SW480 (cell line): ENCODE measurements around the gene SEC23B.
"Not testable (repeated sequence)": the region's sequence is repeated elsewhere in the genome, so short reads cannot be mapped to it uniquely, and the experiment has no call there.

Source experiments
- DNase-seq: peaks from one replicate; pipeline ENCODE4 v3.0.0-alpha.2; 2016; ENCODE audit warnings: low spot score

The SEC23B gene

DNA sequence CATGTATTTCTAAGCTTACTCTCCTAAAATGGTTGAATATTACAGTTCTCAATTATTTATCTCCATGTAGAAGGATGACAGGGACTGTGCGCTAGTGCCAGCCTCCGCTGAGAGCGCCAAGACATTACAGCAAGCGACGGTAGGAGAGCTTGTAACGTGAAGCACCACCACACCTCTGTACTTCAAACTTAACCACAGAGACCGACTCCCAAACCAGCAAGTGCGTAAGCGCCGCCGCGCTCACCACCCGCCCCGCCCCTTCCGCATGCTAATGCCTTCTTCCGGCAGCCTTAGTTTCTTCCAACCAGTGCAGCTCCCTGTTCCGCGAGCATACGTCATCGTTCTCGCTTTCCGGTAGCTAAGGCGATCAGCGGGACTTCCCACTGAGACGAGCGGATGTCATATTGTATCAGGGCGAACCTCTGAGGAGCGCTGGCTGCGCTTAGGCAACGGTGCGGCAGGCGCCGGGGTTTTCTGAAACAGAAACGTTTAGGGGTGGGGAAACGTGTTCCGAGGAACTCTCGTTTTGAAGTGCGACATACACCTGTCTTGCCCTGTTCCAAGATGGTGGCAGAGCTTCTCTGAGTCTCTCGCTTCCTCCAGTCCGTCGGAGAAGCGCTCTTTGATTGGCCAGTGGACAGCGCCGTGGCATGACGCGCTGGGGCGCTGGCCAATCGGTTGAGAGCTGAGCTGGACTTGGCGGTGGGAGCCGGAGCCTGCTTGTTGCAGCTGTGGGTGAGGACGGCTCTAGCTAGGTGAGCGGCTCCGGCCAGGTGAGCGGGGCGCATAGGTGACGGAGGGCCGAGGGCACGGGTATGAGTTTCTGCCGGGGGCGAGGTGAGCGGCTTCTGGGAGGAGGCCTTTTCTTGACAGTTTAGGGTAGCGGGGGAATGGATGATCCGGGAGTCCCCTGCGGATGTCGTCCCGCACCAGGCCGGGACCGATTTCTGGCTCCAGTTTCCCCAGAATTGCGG lies at the start of gene SEC23B:
SEC23B (plus strand) TSS at position 723 of the 974 bp plus-strand sequence. CDS start 2,896 bp downstream, outside the sequence.
- peak; percentile 97 for DNase-seq

DNA sequence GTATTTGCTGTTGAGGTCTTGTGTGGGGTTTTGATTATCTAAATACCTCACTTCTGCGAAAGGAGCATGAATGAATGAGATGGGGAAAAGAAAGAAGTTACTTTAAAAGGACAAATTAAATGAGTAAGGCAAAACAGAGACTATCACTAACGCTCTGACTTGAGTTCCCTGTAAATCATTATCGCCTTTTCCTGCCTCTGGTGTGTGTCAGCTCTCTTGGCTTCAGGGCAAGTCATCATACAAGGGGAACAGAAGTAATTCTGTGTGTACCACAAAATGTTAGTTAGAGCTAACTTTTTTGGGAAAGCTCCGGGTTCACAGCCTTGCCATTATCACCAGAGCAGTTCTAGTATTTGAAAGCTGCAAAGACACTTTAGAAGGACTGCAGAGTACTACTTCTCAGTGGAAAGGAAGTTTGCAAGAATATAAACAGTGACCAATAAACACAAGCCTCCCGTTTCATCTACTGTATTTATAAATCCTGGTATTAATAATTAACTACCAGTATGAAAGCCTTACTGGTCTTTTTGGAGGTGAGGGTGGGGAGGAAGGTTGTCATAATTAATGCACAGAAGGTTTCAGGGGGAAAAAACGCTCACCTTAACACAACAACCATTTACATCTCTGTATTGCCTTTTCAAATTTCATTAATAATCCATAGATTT lies 42.1 kb upstream of the SEC23B start:
- no peak for DNase-seq

DNA sequence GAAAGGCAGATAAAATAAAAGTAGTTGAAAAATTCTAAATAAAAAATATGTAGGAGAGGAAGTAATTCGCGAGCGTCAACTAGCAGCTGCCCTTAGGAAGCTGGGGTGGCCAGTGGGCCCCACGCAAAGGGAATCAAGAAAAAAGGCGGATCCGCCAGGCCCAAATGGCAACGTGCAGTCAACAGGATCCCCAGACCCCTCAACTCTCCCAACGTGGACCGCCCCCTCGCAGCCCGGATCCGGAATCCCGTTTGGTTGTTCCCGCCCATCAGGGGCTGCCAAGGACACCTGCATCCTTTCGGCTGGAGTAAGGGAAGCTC lies 41.2 kb upstream of the SEC23B start:
- DNase-seq: no peak

DNA sequence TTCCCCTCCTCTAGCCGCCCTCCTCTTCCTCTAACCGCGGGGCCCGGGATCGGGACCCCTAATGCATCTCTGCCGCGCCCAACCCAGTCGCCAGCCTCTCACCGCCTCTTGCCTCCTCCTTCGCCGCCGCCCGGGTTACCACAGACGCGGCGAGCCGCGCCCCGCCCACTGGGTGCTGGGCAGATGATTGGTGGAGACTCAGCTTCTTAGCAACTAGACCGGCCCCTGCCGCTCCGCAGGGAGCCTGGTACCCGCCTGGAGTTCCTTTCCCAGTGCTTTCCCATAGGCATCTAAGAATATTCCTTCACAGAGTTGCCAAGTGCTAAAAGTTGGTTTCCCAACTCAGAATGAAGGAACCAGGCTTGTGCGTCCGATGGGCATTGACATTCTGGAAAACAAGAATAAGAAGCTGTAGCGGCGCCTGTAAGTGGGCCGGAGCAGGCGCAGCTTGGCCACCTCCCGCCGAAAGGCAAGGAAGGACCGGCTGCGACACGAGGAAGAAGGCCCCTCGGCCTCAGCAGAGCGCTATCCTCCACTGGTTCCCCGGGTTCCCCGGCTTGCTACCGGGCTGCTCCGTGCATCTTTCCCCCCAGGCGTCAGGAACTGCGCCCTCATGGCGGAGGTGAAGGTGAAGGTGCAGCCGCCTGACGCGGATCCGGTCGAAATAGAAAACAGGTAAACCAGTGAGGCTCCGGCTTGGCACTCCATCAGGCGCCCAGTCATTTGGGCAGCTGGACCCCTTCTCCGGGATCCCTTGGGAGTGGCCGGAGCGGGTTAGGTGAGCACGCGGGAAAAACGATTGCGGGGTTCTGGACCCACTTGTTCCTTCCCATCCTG lies 40.6 kb upstream of the SEC23B start, which contains the start of the genes DZANK1 and POLR3F:
DZANK1 (minus strand) TSS at position 137 of the 837 bp plus-strand sequence. CDS start 1,672 bp downstream, outside the sequence.
POLR3F (plus strand) TSS at position 497 of the 837 bp plus-strand sequence; CDS start at position 614, 117 bp downstream.
- peak; percentile 95 for DNase-seq

DNA sequence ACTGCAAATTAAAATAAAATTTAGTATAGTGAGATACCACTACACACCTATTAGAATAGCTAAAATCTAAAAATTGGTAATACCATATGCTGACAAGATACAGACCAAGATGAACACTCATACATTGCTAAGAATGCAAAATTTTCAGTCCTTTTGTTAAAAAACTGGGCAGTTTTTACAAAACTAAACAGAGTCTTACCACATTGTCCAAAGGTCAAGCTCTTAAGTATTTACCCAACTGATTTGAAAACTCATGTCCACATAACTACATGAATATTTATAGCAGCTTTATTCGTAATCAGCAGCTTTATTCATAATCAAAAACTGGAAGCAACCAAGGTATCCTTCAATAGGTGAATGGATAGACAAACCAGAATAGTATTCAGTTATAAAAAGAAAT lies 30.5 kb upstream of the SEC23B start:
- DNase-seq: no peak

DNA sequence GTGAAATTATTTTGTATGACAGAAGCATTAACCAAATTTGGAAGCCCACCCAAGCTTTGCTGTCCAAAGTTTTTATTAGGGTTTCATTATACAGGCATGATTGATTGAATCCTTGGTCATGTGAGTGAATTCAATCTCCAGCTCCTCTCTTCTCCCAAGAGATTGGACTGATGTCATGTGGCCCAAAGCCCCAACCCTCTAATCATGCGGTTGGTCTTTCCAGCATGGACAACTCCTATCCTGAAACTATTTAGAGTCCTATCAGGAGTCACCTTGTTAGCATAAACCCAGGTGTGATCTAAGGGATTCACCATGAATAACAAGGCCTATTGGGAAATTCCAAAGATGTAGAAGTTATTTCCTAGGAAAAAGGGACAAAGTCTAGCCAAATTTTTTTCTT lies 29.9 kb upstream of the SEC23B start:
- DNase-seq: no peak

DNA sequence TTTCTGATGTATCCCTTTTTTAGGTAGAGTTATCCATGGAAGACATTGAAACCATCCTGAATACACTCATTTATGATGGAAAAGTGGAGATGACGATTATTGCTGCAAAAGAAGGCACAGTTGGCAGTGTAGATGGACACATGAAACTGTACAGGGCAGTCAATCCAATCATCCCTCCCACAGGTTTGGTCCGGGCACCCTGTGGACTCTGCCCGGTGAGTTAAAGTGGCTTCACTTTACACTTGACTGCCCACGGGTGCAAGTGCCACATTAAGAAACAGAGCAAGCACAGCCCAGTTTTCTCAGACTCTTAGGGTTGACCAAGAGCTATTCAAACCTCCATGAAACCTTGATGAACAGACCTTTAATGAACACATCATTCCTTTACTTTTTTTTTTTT lies 26.1 kb upstream of the SEC23B start:
- DNase-seq: no peak

DNA sequence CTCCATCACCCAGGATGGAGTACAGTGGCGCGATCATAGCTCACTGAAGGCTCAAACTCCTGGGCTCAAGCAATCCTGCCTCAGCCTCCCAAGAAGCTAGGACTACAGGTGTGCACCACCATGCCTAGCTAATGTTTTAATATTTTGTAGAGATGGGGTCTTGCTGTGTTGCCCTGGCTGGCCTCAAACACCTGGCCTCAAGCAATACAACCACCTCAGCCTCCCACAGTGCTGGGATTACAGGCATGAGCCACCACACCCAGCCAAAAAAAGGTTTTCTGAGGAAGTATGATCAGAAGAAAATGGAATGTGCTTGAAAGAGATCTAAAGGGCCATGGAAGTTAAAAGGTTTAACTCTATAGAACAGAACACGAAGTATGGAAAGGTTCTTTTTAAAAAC lies 19.4 kb upstream of the SEC23B start:
- DNase-seq: no peak

DNA sequence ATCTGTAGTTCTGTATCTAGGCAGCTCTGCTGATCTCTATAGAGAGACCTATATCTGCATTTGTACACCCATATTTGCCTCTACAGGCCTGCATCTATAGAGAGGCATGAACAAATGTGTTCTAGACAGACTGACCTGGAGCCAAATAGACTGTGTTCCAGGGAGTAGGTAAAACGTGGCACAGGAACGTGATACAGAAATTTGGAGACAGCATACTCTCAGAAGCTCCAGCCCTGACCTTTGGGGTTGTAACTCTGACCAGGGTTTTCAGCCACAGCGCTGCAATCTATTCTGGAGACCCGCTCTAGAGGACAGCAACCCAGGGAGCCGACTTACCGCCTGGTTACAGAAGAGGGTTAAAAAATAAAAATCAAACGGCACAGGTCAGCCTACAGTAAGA lies 11.7 kb upstream of the SEC23B start:
- DNase-seq: peak; percentile 16

DNA sequence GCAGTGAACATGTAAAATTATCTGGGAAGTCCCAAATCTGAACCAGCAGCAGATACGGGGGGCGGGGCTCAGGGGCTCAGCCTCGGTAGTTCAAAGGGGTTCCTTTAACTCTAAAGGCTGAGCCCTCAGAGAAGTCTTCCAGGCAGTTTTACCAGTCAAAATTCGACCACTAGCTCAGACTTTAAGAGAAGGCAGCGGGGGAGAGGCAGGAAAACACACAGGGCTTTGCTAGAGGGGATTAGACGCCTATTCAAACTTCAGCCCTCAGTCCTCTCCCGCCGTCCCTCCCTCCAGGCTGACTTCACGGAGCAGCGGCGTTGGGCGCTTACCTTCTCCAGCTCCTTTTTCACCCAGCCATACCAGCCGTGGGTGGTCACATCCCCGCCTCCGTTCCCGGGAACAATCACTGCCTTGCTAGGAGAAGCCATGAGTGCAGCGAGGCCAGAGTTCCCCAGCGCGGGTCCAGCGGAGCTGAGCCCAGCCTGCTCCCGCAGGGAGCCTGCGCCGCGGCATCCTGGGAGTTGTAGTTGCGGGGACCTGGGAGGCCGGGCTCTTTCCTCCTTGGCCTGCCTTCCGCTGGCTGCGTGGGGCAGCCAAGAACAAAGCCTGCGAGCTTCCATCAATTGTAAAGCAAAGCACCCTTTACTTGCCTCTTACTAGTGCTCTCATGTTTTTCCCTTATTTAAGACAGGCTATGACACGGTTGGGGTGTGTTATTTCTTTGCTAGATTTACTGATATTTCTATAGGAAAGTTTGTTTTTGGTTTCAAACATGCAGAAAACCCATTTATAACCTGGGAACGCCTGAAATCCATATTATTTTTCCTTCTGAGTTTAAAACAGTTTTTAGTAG lies 10.8 kb upstream of the SEC23B start, which contains the start of gene RBBP9:
RBBP9 (minus strand) TSS at position 486 of the 853 bp plus-strand sequence; CDS start at position 428, 58 bp downstream.
- DNase-seq: peak; percentile 77

DNA sequence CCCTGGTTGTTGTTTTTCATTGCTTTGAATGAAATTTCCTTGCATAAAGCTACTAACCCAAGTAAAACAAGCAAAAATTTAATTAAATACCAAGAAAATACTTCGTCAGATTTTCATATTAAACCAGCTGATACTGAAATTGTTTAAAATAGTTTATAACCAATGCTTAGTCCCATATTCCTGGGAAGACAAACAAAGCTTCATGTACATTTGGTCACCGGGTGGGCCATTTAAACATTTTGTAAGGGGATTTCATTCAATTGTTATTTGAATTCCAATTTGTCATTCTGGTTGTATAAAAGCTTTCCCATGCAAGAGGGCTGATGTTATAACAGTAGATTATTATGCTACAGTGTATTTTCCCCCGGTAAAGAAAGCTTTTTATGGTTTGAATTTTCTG lies 10.1 kb upstream of the SEC23B start:
- DNase-seq: no peak

DNA sequence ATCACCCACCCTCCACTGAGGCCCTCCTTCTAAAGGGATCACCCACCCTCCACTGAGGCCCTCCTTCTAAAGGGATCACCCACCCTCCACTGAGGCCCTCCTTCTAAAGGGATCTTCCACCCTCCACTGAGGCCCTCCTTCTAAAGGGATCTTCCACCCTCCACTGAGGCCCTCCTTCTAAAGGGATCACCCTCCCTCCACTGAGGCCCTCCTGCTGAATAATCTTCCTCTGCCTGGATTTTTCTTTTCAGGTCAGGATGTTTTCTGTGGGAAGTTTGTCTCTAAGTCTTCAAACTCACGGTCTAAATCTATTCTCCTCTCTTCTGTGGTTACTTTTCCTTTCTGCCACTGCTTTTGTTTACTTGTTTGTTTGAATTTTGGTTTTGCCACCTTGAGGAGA lies 6.1 kb upstream of the SEC23B start:
- DNase-seq: not testable (repeated sequence)

DNA sequence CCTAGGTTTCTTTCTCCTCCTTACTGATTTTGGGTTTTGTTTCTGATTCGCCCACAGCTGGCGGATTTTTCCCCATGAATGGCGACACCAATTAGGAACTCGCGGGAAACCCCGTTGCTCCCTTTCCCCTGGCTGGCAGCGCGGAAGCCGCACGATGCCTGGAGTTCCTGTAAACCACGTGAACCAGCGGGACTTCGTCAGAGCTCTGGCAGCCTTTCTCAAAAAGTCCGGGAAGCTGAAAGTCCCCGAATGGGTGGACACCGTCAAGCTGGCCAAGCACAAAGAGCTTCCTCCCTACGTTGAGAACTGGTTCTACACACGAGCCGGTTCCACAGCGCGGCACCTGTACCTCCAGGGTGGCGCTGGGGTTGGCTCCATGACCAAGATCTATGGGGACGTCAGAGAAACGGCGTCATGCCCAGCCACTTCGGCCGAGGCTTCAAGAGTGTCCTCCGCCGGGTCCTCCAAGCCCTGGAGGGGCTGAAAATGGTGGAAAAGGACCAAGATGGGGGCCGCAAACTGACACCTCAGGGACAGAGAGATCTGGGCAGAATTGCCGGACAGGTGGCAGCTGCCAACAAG lies 3.2 kb upstream of the SEC23B start:
- DNase-seq: no peak

DNA sequence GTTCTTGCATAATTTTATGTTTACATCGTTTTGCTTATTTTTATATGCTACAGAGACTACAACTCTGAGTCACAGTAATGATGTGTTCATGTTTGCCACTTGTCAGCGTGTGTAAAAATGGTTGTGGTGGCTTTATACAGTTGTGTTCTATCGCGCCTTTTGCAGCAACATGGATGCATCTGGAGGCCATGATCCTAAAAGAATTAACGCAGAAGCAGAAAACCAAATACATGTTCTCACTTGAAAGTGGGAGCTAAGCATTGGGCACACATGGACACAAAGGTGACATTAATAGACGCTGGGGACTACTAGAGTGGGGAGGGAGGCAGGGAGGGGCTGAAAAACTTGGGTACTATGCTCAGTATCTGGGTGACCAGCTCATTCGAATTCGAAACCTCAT lies 996 bp upstream of the SEC23B start:
- peak; percentile 38 for DNase-seq

DNA sequence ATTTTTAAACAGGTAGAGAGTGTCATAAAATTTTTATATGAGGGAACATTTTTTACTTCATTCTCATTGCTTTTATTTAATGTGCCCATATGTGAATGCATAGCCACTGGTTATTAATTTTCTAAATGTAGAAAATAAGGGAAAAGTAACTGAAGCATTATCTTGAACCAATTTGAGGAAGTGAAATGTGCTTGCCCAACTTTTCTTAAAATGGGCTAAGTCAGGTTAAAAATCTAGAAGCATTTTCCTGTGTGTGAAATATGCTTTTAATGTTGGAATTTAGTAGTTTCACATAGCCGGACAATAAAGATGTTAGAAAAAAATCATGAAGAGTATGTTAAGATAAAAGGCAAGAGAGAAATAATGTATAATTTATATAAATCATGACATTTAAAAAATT lies 3.8 kb downstream of the SEC23B start:
- no peak for DNase-seq

DNA sequence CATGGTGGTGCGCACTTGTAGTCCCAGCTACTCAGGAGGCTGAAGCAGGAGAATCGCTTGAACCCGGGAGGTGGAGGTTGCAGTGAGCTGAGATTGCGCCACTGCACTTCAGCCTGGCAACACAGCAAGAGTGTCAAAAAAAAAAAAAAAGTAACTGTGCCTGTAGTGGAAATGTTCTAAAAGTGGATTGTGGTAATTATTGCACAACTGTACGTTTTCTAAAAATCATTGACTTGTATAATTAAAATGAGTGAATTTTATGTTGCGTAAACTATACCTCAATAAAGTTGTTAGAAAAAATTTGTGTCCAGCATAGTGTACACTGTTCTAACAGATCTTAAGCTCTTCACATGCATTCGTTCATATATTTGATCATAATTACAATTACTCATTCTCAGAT lies 5.5 kb downstream of the SEC23B start:
- DNase-seq: no peak

DNA sequence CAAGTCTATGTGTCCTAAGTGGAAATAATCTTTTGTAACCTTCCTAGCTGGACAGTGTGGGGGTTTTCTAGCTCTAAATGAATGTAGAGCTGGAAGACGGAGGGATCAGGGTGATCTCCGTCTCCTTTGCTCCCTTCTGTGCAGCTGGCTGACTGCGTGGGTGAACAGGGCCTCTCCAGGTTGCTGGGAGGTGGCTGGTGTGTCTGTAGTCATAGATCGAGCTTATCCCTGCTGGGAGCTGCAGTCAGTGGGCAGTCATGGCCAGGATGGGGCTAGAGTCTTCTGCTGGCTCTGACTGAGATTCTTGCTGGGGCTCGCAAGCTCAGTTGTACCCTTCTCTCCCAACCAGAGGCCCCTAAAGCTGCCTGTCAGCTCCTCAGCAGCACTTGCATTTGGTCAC lies 6.4 kb downstream of the SEC23B start:
- DNase-seq: no peak

DNA sequence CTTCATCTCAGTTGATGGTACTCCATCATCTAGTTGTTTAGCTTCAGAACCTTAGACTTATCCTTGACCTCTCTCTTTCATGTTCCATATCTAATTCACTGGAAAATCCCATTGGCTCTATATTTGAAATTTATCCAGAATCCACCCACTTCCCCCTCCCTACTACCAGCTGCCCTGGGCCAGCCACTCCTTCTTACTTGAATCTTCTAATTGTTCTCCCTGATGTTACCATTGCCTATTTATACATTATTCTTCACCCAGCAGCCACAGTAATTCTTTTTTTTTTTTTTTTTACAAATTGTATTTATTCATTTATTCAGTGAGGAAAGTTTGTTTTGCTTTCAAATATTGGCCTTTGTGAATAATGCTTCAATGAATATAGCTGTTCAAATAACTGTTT lies 8.2 kb downstream of the SEC23B start:
- DNase-seq: no peak

DNA sequence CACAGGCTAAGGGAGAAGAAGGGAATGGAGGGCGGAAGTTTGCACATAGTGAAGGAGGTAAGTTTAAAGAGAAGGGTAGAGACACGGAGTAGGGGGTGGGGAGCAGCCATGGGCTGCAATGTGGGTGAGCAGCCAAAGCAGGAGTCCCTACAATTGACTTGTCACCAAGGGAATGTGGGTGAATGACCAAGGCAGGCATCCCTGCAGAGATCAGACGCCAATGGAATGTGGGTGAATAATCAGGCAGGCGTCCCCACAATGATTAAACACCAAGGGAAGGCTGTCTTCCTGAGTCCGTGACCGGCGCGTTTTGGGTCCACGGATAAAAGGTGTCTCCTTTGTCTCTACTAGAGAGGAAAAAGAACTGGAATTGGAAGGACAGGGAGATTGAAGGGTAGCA lies 14.3 kb downstream of the SEC23B start:
- not testable (repeated sequence) for DNase-seq

DNA sequence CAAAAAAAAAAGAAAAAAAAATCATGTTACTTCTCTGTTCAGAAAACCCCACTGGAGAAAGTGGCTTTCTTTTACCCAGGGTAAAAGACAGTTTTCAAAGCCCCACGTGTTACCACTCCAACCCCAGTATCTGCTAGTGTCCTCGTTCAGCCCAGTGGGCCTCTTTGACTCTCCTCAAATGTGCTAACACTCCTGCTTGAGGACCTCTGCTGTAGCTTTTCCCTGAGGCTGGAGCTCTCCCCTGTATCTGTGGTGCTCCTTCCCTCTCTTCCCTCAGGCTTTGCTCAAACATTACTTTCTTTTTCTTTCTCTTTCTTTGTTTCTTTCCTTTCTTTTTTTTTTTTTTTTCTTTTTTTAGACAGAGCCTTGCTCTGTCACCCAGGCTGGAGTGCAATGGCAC lies 15.3 kb downstream of the SEC23B start:
- no peak for DNase-seq

DNA sequence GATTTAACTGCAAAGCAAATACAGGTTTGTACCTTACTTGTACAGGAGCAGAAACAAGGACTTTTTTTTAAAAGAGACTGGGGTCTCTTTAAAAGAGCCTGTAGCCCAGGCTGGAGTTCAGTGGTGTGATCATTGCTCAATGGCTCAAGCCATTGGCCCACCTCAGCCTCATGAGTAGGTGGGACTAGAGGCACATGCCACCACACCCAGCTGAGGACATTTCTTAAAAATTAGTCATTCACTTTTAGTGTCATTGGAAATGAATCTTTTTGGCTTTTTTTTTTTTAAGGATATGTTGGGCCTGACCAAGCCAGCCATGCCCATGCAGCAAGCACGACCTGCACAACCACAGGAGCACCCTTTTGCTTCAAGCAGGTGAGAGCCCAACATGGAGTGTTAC lies 16.9 kb downstream of the SEC23B start:
- DNase-seq: no peak
